Ovary (tissue), 9 donors: ENCODE results near the gene PKP1. TPM values are rescaled to one million over a fixed set of nuclear protein-coding genes. Genes with fewer than 3 reads are reported as not detected.

Experiments used
- DNase-seq, 5 donors: peaks; one replicate each; pipeline ENCODE4 v3.0.0-alpha.2; 2019 to 2020
- H3K27ac ChIP-seq, 2 donors: fragments of 200-600 bp; one replicate each; pipeline versions ENCODE4 v1.5.1 to v1.8.0; 2019 to 2022
- H3K27me3 ChIP-seq: fragments of 200-600 bp; one replicate; pipeline ENCODE4 v1.8.0; 2022
- H3K36me3 ChIP-seq: fragments of 200-600 bp; sonication (generic); one replicate; pipeline ENCODE4 v1.5.1; 2019
- H3K4me1 ChIP-seq: one replicate; pipeline ENCODE4 v1.8.1; 2013; ENCODE audit warnings: mild to moderate bottlenecking, moderate library complexity; ENCODE audit not compliant: insufficient read depth
- H3K4me3 ChIP-seq: fragments of 200-600 bp; sonication (generic); one replicate; pipeline ENCODE4 v1.5.1; 2017
- H3K9me3 ChIP-seq, 2 donors: fragments of 200-600 bp in 1 of 2; sonication (generic) in 1 of 2; one replicate each; pipeline versions ENCODE4 v1.5.1 to v1.8.1; 2013 to 2019; ENCODE audit warnings: mild to moderate bottlenecking in 1 of 2, moderate library complexity in 1 of 2
- CTCF ChIP-seq, 3 donors: fragments of 450-650 bp in 2 of 3; fragments of 200-600 bp in 1 of 3; IDR thresholded peaks; one replicate each; pipeline versions ENCODE4 v1.5.1 to v1.8.0; 2016 to 2022; ENCODE audit warnings: antibody characterized with exemption in 3 of 3, mild to moderate bottlenecking in 1 of 3
- EP300 ChIP-seq: sonication (generic); formaldehyde crosslinking; IDR thresholded peaks from one replicate; pipeline ENCODE4 v1.6.1; 2017; ENCODE audit warnings: antibody characterized with exemption
- POLR2A ChIP-seq: fragments of 450-650 bp; IDR thresholded peaks from one replicate; pipeline ENCODE4 v1.6.1; 2017; ENCODE audit warnings: antibody characterized with exemption, mild to moderate bottlenecking, moderate library complexity
- WGBS, 3 donors: extraction: QIAGEN DNeasy Blood & Tissue Kit in 1 of 3; methylation state at CpG; one replicate each; pipeline versions ENCODE4 v1.1.5 to v1.1.7; 2013 to 2017; 5-methylcytosine and 5-hydroxymethylcytosine counted together
- intact Hi-C, 4 donors: fragments of 100-400 bp; cut with DNase I; formaldehyde crosslinking; loops; one replicate each; pipeline versions ENCODE4 v1.11.0 to v1.15.1; 2022 to 2023
- polyA plus RNA-seq, 2 donors: library from polyadenylated mRNA; stranded (reverse); fragments of 200-250 nt in 1 of 2; fragments of 350-450 nt in 1 of 2; fragmentation: Illumina TruSeq in 1 of 2; extraction: RNeasy Lipid Tissue Mini Kit (QIAGEN cat#74804) in 1 of 2; gene quantifications; one replicate each; pipeline ENCODE4 v1.2.3, GENCODE V29; 2013 to 2014
- total RNA-seq, 7 donors: library from RNA; depleted of rRNA in 2 of 7; stranded (reverse); fragments of >200 nt in 2 of 7; fragmentation: NEBNext Ultra II Directional in 3 of 7; extraction: Animal tissue kit (Norgen Biotek cat#: 25700) in 3 of 7; gene quantifications; one replicate each; pipeline versions ENCODE4 v1.1.0 to v1.2.4, GENCODE V29; 2016 to 2023
- donor health status: DM: no; HTN: no; CAD: no; lungs with moderate emphysema.
- donor health status: DM: no; HTN: no; CAD: no.
- donor health status: Bipolar disorder and iron deficiency.
- donor health status: DM: yes; HTN: yes; CAD: no.
- donor health status: DM: no; HTN: no; CAD: no.
- donor health status: DM: yes; HTN: yes; CAD: no.

Gene PKP1
- total and polyA plus RNA-seq, 9 donors = 0.05 to 0.48 (median 0.18) TPM; not detected in 2

- no peak for DNase-seq
- TF ChIP-seq EP300 = no peak
- TF ChIP-seq POLR2A = no peak
- TF ChIP-seq CTCF (IDR thresholded peaks at IDR 0.05) = no peak
- intact Hi-C loops = no loop called here
- Histone ChIP-seq H3K27ac (no peak overlapping the region), H3K4me1 (no peaks in the 10 kb centered on the region), H3K4me3 (no peak overlapping the region), H3K36me3 (no peaks in the 10 kb centered on the region), H3K9me3 (no peaks in the 10 kb centered on the region), H3K27me3 (no peaks in the 10 kb centered on the region)
- WGBS, 3 donors = 90 to 93% (median 92%) methylated on average over 9 of the region's 9 CpGs
These were observed 53.6 kb downstream of the PKP1 start for GRCh38 chr1:201336711-201337450.

- Histone ChIP-seq H3K4me1 (no peaks in the 10 kb centered on the region), H3K27me3 (no peaks in the 10 kb centered on the region), H3K9me3 (no peaks in the 10 kb centered on the region), H3K27ac (no peak overlapping the region), H3K36me3 (no peaks in the 10 kb centered on the region), H3K4me3 (no peak overlapping the region)
- no peak for DNase-seq
- TF ChIP-seq POLR2A (no peak), EP300 (no peak), CTCF (IDR thresholded peaks at IDR 0.05) (no peak)
- WGBS, 3 donors = 88 to 94% (median 92%) methylated on average over 1 of the region's 1 CpG
- intact Hi-C loops = no loop called here
These were observed 58.1 kb downstream of the PKP1 start for GRCh38 chr1:201341377-201341776.

GRCh38 chr1:201344206-201345080, 61.1 kb downstream of the PKP1 start:
- Histone ChIP-seq H3K27me3 (no peaks in the 10 kb centered on the region), H3K4me1 (no peaks in the 10 kb centered on the region), H3K4me3 (no peak overlapping the region), H3K9me3 (no peaks in the 10 kb centered on the region), H3K27ac (no peak overlapping the region), H3K36me3 (no peaks in the 10 kb centered on the region)
- intact Hi-C loops = no loop called here
- 68 to 76% (median 69%) methylated on average over 7 of the region's 7 CpGs for WGBS, 3 donors
- TF ChIP-seq EP300 = no peak
- no peak for TF ChIP-seq POLR2A
- TF ChIP-seq CTCF (IDR thresholded peaks at IDR 0.05) = no peak
- DNase-seq = no peak

- no peaks in the 10 kb centered on the region for H3K27me3 ChIP-seq
- no peaks in the 10 kb centered on the region for H3K9me3 ChIP-seq
- H3K4me3 ChIP-seq = no peak overlapping the region
- intact Hi-C loops = no loop called here
- no peak overlapping the region for H3K27ac ChIP-seq
- no peaks in the 10 kb centered on the region for H3K4me1 ChIP-seq
- TF ChIP-seq POLR2A (no peak), CTCF (IDR thresholded peaks at IDR 0.05) (no peak), EP300 (no peak)
- no peaks in the 10 kb centered on the region for H3K36me3 ChIP-seq
- no peak for DNase-seq
- 90 to 95% (median 91%) methylated on average over 5 of the region's 5 CpGs for WGBS, 3 donors
These were observed 61.7 kb downstream of the PKP1 start for GRCh38 chr1:201345081-201345355.
